HepG2 (cell line): ENCODE results near the gene GPS1. TPM values are rescaled to one million over a fixed set of nuclear protein-coding genes. Genes with fewer than 3 reads are reported as not detected.

Source experiments
- ATAC-seq: fragments of 200-7000 bp; cut with Tn5 transposase; 3 replicates; pipeline ENCODE4 v1.9.1; 2020; ENCODE audit warnings: mild to moderate bottlenecking, moderate library complexity
- BruUV-seq: library from RNA; stranded (reverse); fragments of 400-500 nt; replicated peaks from 2 replicates; lab custom pipeline; 2021; lab: Mats Ljungman, UMichigan
- CTCF ChIA-PET: fragments of 300-600 bp; formaldehyde crosslinking; extraction: SDS; loops from one replicate; lab custom pipeline; 2021; ENCODE audit warnings: low total read pairs, inconsistent platforms, low intra/inter-chr PET ratio; lab: Yijun Ruan, JAX
- POLR2A ChIA-PET: fragments of 350-600 bp; sonication (Branson Sonifier 250); formaldehyde crosslinking; loops from one replicate; lab custom pipeline; 2020; ENCODE audit warnings: antibody characterized with exemption, inconsistent platforms; lab: Yijun Ruan, JAX
- DNase-seq: peaks from one replicate; pipeline ENCODE4 v3.0.0-alpha.2; 2015; ENCODE audit warnings: low spot score
- FAIRE-seq: peaks from 3 replicates; lab custom pipeline; 2011; peaks lifted over from hg19 to GRCh38; lab: Jason Lieb, UNC
- H2AFZ ChIP-seq: one replicate; pipeline ENCODE4 v1.6.1; 2011; ENCODE audit warnings: low read length, inconsistent platforms
- H3K27ac ChIP-seq: fragments of 300-600 bp; 3 replicates; pipeline ENCODE4 v1.8.0; 2011; ENCODE audit warnings: mixed run types, mild to moderate bottlenecking, mixed read lengths, low read length, inconsistent platforms; ENCODE audit not compliant: insufficient read depth; ENCODE audit errors: extremely low read length
- H3K27me3 ChIP-seq, 2 experiments: fragments of 200-600 bp in 1 of 2; 2 replicates in 1 of 2; 3 replicates in 1 of 2; pipeline versions ENCODE4 v1.6.0 to v1.8.0; 2011; ENCODE audit warnings: low read length in 2 of 2, mild to moderate bottlenecking in 2 of 2, moderate library complexity in 2 of 2, inconsistent platforms in 1 of 2; ENCODE audit not compliant: insufficient read depth in 2 of 2, control insufficient read depth in 1 of 2
- H3K36me3 ChIP-seq, 2 experiments: fragments of 200-600 bp in 1 of 2; replicated peaks in 1 of 2; 2 replicates in 1 of 2; 3 replicates in 1 of 2; pipeline versions ENCODE4 v1.5.1 to v1.8.0; 2011; ENCODE audit warnings: low read length in 2 of 2, inconsistent platforms in 1 of 2; ENCODE audit not compliant: insufficient read depth in 2 of 2, control insufficient read depth in 1 of 2
- H3K4me1 ChIP-seq: 2 replicates; pipeline ENCODE4 v1.5.1; 2012; ENCODE audit warnings: low read length, inconsistent platforms; ENCODE audit not compliant: insufficient read depth
- H3K4me2 ChIP-seq: 2 replicates; pipeline ENCODE4 v1.6.0; 2011; ENCODE audit warnings: low read depth, low read length, inconsistent platforms
- H3K4me3 ChIP-seq, 3 experiments: fragments of 200-600 bp in 1 of 3; sonication (generic), shearing (Covaris generic) in 1 of 3; replicated peaks in 1 of 3; 2 replicates each; pipeline ENCODE4 v1.5.1; 2011 to 2016; ENCODE audit warnings: low read length in 3 of 3, inconsistent platforms in 2 of 3, low read depth in 2 of 3, mild to moderate bottlenecking in 2 of 3, control low read depth in 1 of 3, mixed read lengths in 1 of 3; ENCODE audit not compliant: insufficient read depth in 1 of 3
- H3K79me2 ChIP-seq: one replicate; pipeline ENCODE4 v1.6.1; 2011; ENCODE audit warnings: low read length, inconsistent platforms; ENCODE audit not compliant: insufficient read depth
- H3K9ac ChIP-seq: 2 replicates; pipeline ENCODE4 v1.6.0; 2011; ENCODE audit warnings: mild to moderate bottlenecking, low read depth, low read length, inconsistent platforms; ENCODE audit not compliant: insufficient read depth
- H3K9me3 ChIP-seq: 2 replicates; pipeline ENCODE4 v1.5.1; 2012; ENCODE audit warnings: mild to moderate bottlenecking, low read length
- H4K20me1 ChIP-seq: 2 replicates; pipeline ENCODE4 v1.6.0; 2011; ENCODE audit warnings: inconsistent platforms, mild to moderate bottlenecking, low read length, moderate library complexity; ENCODE audit not compliant: insufficient read depth
- ARID2 ChIP-seq: sonication (generic); formaldehyde crosslinking; IDR thresholded peaks from 2 replicates; pipeline ENCODE4 v1.8.1; 2022; ENCODE audit warnings: mild to moderate bottlenecking, missing genetic modification reagents, borderline replicate concordance
- GABPB1 ChIP-seq: IDR thresholded peaks from 2 replicates; pipeline ENCODE4 v1.6.1; 2016; ENCODE audit warnings: mild to moderate bottlenecking, missing genetic modification reagents, moderate library complexity, missing compliant biosample characterization
- HINFP ChIP-seq: sonication (generic); formaldehyde crosslinking; IDR thresholded peaks from 2 replicates; pipeline ENCODE4 v1.4.0; 2020; ENCODE audit warnings: low read depth, mild to moderate bottlenecking, missing genetic modification reagents
- HNF1B ChIP-seq: sonication (generic); formaldehyde crosslinking; IDR thresholded peaks from 2 replicates; pipeline ENCODE4 v1.5.1; 2020; ENCODE audit warnings: mild to moderate bottlenecking, moderate library complexity, missing genetic modification reagents
- HNRNPLL ChIP-seq: fragments of 200-400 bp; formaldehyde crosslinking; IDR thresholded peaks from 2 replicates; pipeline ENCODE4 v1.6.1; 2017; ENCODE audit warnings: mild to moderate bottlenecking, low read depth, low read length; ENCODE audit not compliant: poor library complexity, severe bottlenecking
- NFIB ChIP-seq: sonication (generic); formaldehyde crosslinking; IDR thresholded peaks from 2 replicates; pipeline ENCODE4 v1.9.0; 2021; ENCODE audit warnings: missing genetic modification reagents, mild to moderate bottlenecking, borderline replicate concordance
- PCBP1 ChIP-seq: fragments of 200-400 bp; formaldehyde crosslinking; IDR thresholded peaks from 2 replicates; pipeline ENCODE4 v1.6.1; 2017; ENCODE audit warnings: mild to moderate bottlenecking, low read depth, low read length, borderline replicate concordance
- PHF5A ChIP-seq: IDR thresholded peaks from one replicate; pipeline ENCODE4 v1.6.1; 2018; ENCODE audit warnings: low read depth, missing genetic modification reagents; ENCODE audit not compliant: unreplicated experiment
- POLR2G ChIP-seq: fragments of 200-400 bp; formaldehyde crosslinking; IDR thresholded peaks from 2 replicates; pipeline ENCODE4 v1.6.1; 2018; ENCODE audit warnings: mild to moderate bottlenecking, low read depth, low read length, moderate library complexity
- PRPF4 ChIP-seq: fragments of 200-400 bp; formaldehyde crosslinking; IDR thresholded peaks from 2 replicates; pipeline ENCODE4 v1.6.1; 2016; ENCODE audit warnings: low read length, low read depth; ENCODE audit not compliant: poor library complexity, severe bottlenecking
- RBFOX2 ChIP-seq: fragments of 200-400 bp; formaldehyde crosslinking; IDR thresholded peaks from 2 replicates; pipeline ENCODE4 v1.6.1; 2017; ENCODE audit warnings: low read depth, mild to moderate bottlenecking, low read length
- ZKSCAN8 ChIP-seq: IDR thresholded peaks from 2 replicates; pipeline ENCODE4 v1.6.1; 2016; ENCODE audit warnings: borderline replicate concordance, missing genetic modification reagents, missing compliant biosample characterization
- ZNF101 ChIP-seq: sonication (generic); formaldehyde crosslinking; IDR thresholded peaks from 2 replicates; pipeline ENCODE4 v1.4.0; 2020; ENCODE audit warnings: mild to moderate bottlenecking, low read depth, missing genetic modification reagents, borderline replicate concordance
- ZNF329 ChIP-seq: sonication (generic); formaldehyde crosslinking; IDR thresholded peaks from 2 replicates; pipeline ENCODE4 v1.9.0; 2021; ENCODE audit warnings: low read depth, mild to moderate bottlenecking, missing genetic modification reagents
- ZNF768 ChIP-seq: sonication (generic); formaldehyde crosslinking; IDR thresholded peaks from 2 replicates; pipeline ENCODE4 v1.4.0; 2020; ENCODE audit warnings: missing genetic modification reagents
- WGBS: methylation state at CpG from one replicate; pipeline ENCODE4 v1.1.6; 2017; ENCODE audit warnings: low lambda C conversion rate; 5-methylcytosine and 5-hydroxymethylcytosine counted together
- in situ Hi-C: cut with HindIII; loops from 2 replicates; pipeline ENCODE4 v1.10.0; 2017; ENCODE audit warnings: low pct_unique_long_range_greater_than_20kb; ENCODE audit not compliant: extremely low pct_ligation_motif_present
- intact Hi-C: fragments of 100-400 bp; cut with micrococcal nuclease; formaldehyde crosslinking; loops from one replicate; pipeline ENCODE4 v1.10.0; 2022; ENCODE audit not compliant: unreplicated experiment
- polyA plus RNA-seq, 8 experiments: library from polyadenylated mRNA; depleted of rRNA in 3 of 8; stranded (reverse) in 7 of 8; unstranded in 1 of 8; fragments of >200 nt; fragmentation: Illumina TruSeq in 4 of 8; extraction: Trizol in 4 of 8; gene quantifications; 2 replicates each; pipeline versions ENCODE4 v1.2.1 to v1.2.3, GENCODE V29; 2011 to 2016; ENCODE audit warnings: low read depth in 4 of 8, missing spikeins in 1 of 8, mixed read lengths in 1 of 8; ENCODE audit not compliant: insufficient read depth in 1 of 8
- total RNA-seq, 5 experiments: library from RNA; depleted of rRNA; stranded (reverse); fragments of >200 nt; fragmentation: Illumina TruSeq; extraction: Trizol; gene quantifications; 2 replicates each; pipeline ENCODE4 v1.2.3, GENCODE V29; 2016; ENCODE audit warnings: low read depth in 1 of 5

The GPS1 gene
- total and polyA plus RNA-seq, 2 of the 13 experiments (the other 11 are each of a cell fraction or from before 2014, with no cell fraction given): 124 to 128 TPM

- FAIRE-seq (no peak), DNase-seq (no peak), ATAC-seq (no peak)
- Histone ChIP-seq H3K9me3 (no peaks in the 10 kb centered on the region), H3K4me3 (no peak overlapping the region), H3K27ac (peak overlapping the region; percentile 16), H4K20me1 (no peaks in the 10 kb centered on the region), H3K27me3 (no peaks in the 10 kb centered on the region), H3K79me2 (peaks cover 44% of the 10 kb centered on the region), H3K36me3 (peaks cover 35 to 44% of the 10 kb centered on the region in 2 experiments), H3K4me2 (no peak overlapping the region), H2AFZ (no peak overlapping the region), H3K4me1 (peaks cover 72% of the 10 kb centered on the region), H3K9ac (no peak overlapping the region)
- in situ Hi-C loops (no loop called here), intact Hi-C loops (no loop called here)
- TF ChIP-seq GABPB1 (CRISPR knock-in tag) (0 out of 2 replicates have a peak, but pooled peaks have one; percentile 20), NFIB (no peak), HNRNPLL (peak; percentile 29), RBFOX2 (peak; percentile 42), PCBP1 (0 out of 2 replicates have a peak, but pooled peaks have one; percentile 25)
- TSS peak; percentile 27 for BruUV-seq
- 98% methylated on average over 18 of the region's 24 CpGs for whole genome bisulfite sequencing
- CTCF ChIA-PET: no interaction called here
- POLR2A ChIA-PET: interaction anchor here (0.7 kb wide), 1 partner anchor 11 kb away, joined by 3 read pairs; no protein-coding TSS in a partner anchor
Observed at GRCh38 chr17:82006468-82007227, 45.0 kb upstream of the GPS1 start.

- 95% methylated on average over 6 of the region's 6 CpGs for WGBS
- no peaks in the 10 kb centered on the region for H4K20me1 ChIP-seq
- peaks cover 72% of the 10 kb centered on the region for H3K4me1 ChIP-seq
- no peak overlapping the region for H3K4me3 ChIP-seq
- H3K27me3 ChIP-seq: no peaks in the 10 kb centered on the region
- ChIA-PET CTCF (no interaction called here), POLR2A (interaction anchor here (0.7 to 1.0 kb wide), 2 partner anchors 11 to 12 kb away, joined by 3 to 4 read pairs; no protein-coding TSS in a partner anchor)
- intact Hi-C loops: no loop called here
- peaks cover 39% of the 10 kb centered on the region for H3K79me2 ChIP-seq
- BruUV-seq: no TSS peak
- ATAC-seq (no peak), DNase-seq (no peak), FAIRE-seq (no peak)
- H3K9ac ChIP-seq: no peak overlapping the region
- H3K4me2 ChIP-seq: no peak overlapping the region
- no peak overlapping the region for H2AFZ ChIP-seq
- H3K9me3 ChIP-seq: no peaks in the 10 kb centered on the region
- H3K36me3 ChIP-seq: peaks cover 39 to 49% of the 10 kb centered on the region in 2 experiments
- H3K27ac ChIP-seq: peak overlapping the region; percentile 16
- in situ Hi-C loops: no loop called here
- TF ChIP-seq HINFP (CRISPR knock-in tag): no peak
- no peak for TF ChIP-seq HNF1B
- 0 out of 2 replicates have a peak, but pooled peaks have one; percentile 15 for TF ChIP-seq ZNF101
- TF ChIP-seq ZNF768 (CRISPR knock-in tag): 0 out of 2 replicates have a peak, but pooled peaks have one; percentile 12
- peak; percentile 10 for TF ChIP-seq POLR2G
- peak; percentile 53 for TF ChIP-seq PRPF4
- TF ChIP-seq ZKSCAN8 (CRISPR knock-in tag): no peak
- no peak for TF ChIP-seq PHF5A (CRISPR knock-in tag)
- no peak for TF ChIP-seq ARID2 (CRISPR knock-in tag)
- no peak for TF ChIP-seq ZNF329 (CRISPR knock-in tag)
Observed at GRCh38 chr17:82007228-82007494, 44.5 kb upstream of the GPS1 start.
